Liver (tissue), 3 donors: ENCODE measurements around the gene COQ8A.

Experiments used
- CTCF ChIP-seq: fragments of 150-350 bp; IDR thresholded peaks from 2 replicates; pipeline ENCODE4 v1.5.1; 2017; ENCODE audit warnings: improper control_type of control experiment, low read depth, low read length; ENCODE audit not compliant: missing input control
- FOXA1 ChIP-seq: IDR thresholded peaks from 2 replicates; pipeline ENCODE4 v1.6.1; 2016; ENCODE audit warnings: antibody characterized with exemption
- GABPA ChIP-seq, 2 donors: IDR thresholded peaks in 1 of 2; conservative IDR thresholded peaks in 1 of 2; 2 replicates each; pipeline ENCODE4 v1.6.1; 2016; ENCODE audit warnings: antibody characterized with exemption in 2 of 2, mild to moderate bottlenecking in 1 of 2, moderate library complexity in 1 of 2
- JUND ChIP-seq, 2 donors: IDR thresholded peaks; 2 replicates each; pipeline ENCODE4 v1.6.1; 2016; ENCODE audit warnings: antibody characterized with exemption in 2 of 2
- TF ChIP-seq, protein P1 (sequence below): IDR thresholded peaks from 2 replicates; pipeline ENCODE4 v1.6.1; 2016; ENCODE audit warnings: antibody characterized with exemption
- TF ChIP-seq, protein P2 (sequence below): IDR thresholded peaks from 2 replicates; pipeline ENCODE4 v1.6.1; 2016; ENCODE audit warnings: antibody characterized with exemption, mild to moderate bottlenecking
- donor health status: healthy.
- donor health status: healthy.

GRCh38 chr1:226962421-226963391 lies 22.6 kb downstream of the COQ8A start:
- TF ChIP-seq CTCF: no peak
- TF ChIP-seq GABPA (IDR thresholded peaks at IDR 0.05 in 1 of 2, conservative IDR thresholded peaks at IDR 0.05 in 1 of 2): no peak
- TF ChIP-seq, protein P1, sequence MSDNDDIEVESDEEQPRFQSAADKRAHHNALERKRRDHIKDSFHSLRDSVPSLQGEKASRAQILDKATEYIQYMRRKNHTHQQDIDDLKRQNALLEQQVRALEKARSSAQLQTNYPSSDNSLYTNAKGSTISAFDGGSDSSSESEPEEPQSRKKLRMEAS: no peak
- TF ChIP-seq FOXA1: no peak
- TF ChIP-seq, protein P2, sequence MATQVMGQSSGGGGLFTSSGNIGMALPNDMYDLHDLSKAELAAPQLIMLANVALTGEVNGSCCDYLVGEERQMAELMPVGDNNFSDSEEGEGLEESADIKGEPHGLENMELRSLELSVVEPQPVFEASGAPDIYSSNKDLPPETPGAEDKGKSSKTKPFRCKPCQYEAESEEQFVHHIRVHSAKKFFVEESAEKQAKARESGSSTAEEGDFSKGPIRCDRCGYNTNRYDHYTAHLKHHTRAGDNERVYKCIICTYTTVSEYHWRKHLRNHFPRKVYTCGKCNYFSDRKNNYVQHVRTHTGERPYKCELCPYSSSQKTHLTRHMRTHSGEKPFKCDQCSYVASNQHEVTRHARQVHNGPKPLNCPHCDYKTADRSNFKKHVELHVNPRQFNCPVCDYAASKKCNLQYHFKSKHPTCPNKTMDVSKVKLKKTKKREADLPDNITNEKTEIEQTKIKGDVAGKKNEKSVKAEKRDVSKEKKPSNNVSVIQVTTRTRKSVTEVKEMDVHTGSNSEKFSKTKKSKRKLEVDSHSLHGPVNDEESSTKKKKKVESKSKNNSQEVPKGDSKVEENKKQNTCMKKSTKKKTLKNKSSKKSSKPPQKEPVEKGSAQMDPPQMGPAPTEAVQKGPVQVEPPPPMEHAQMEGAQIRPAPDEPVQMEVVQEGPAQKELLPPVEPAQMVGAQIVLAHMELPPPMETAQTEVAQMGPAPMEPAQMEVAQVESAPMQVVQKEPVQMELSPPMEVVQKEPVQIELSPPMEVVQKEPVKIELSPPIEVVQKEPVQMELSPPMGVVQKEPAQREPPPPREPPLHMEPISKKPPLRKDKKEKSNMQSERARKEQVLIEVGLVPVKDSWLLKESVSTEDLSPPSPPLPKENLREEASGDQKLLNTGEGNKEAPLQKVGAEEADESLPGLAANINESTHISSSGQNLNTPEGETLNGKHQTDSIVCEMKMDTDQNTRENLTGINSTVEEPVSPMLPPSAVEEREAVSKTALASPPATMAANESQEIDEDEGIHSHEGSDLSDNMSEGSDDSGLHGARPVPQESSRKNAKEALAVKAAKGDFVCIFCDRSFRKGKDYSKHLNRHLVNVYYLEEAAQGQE: no peak
- no peak for TF ChIP-seq JUND (IDR thresholded peaks at IDR 0.05)
